ENCODE results near the gene LRTM1. TPM values are rescaled to one million over a fixed set of nuclear protein-coding genes. Genes with fewer than 3 reads are reported as not detected.
A peak's percentile ranks its signal among the peaks of the same experiment; 100 is the strongest.

LRTM1 gene
- total RNA-seq, 1 experiment from 2014 or later, result not detected

GRCh38 chr3:54873059-54874010 is 54.5 kb downstream of the LRTM1 start:
- Mint-ChIP-seq H3K4me3 (ENCODE audit: unreplicated experiment) (no peak overlapping the region), H3K4me1 (ENCODE audit: insufficient read depth, unreplicated experiment) (peaks cover 42% of the 10 kb centered on the region), H3K27me3 (ENCODE audit: insufficient read depth, unreplicated experiment) (no peaks in the 10 kb centered on the region), H3K27ac (ENCODE audit: low read depth, unreplicated experiment) (peak overlapping the region; percentile 58), H3K36me3 (ENCODE audit: insufficient read depth, unreplicated experiment) (no peaks in the 10 kb centered on the region), H3K9me3 (ENCODE audit: unreplicated experiment) (no peaks in the 10 kb centered on the region)
- POLR2A ChIA-PET, result interaction anchor here (0.7 to 1.6 kb wide), 3 partner anchors 8 to 87 kb away, joined by 3 to 5 read pairs (median 4); no protein-coding TSS in a partner anchor
- CTCF ChIA-PET, result interaction anchor here (0.6 to 1.9 kb wide), 4 partner anchors 18 to 307 kb away, joined by 3 to 8 read pairs (median 4); no protein-coding TSS in a partner anchor
- no TSS peak for BruUV-seq (replicated peaks)
- TF ChIP-seq CTCF (IDR thresholded peaks at IDR 0.05; ENCODE audit: unreplicated experiment), result no peak
- intact Hi-C loops (cut with micrococcal nuclease), result loop anchor here (5.0 kb wide), 4 partner anchors 124 to 1024 kb away; partner anchors contain the start of gene WNT5A
- no peak for DNase-seq (ENCODE audit: unreplicated experiment)

GRCh38 chr3:54871867-54872266 is 56.0 kb downstream of the LRTM1 start:
- no TSS peak for BruUV-seq (replicated peaks)
- POLR2A ChIA-PET, result interaction anchor here (0.9 kb wide), 1 partner anchor 10 kb away, joined by 5 read pairs; no protein-coding TSS in a partner anchor
- no peak for DNase-seq (ENCODE audit: unreplicated experiment)
- Mint-ChIP-seq H3K4me1 (ENCODE audit: insufficient read depth, unreplicated experiment) (peaks cover 42% of the 10 kb centered on the region), H3K9me3 (ENCODE audit: unreplicated experiment) (no peaks in the 10 kb centered on the region), H3K36me3 (ENCODE audit: insufficient read depth, unreplicated experiment) (no peaks in the 10 kb centered on the region), H3K27me3 (ENCODE audit: insufficient read depth, unreplicated experiment) (no peaks in the 10 kb centered on the region), H3K4me3 (ENCODE audit: unreplicated experiment) (no peak overlapping the region), H3K27ac (ENCODE audit: low read depth, unreplicated experiment) (peak overlapping the region; percentile 58)
- TF ChIP-seq CTCF (IDR thresholded peaks at IDR 0.05; ENCODE audit: unreplicated experiment), result no peak
- intact Hi-C loops (cut with micrococcal nuclease), result loop anchor here (2.0 to 5.0 kb wide), 5 partner anchors 125 to 1025 kb away; partner anchors contain the start of gene WNT5A
- CTCF ChIA-PET, result interaction anchor here (0.6 to 1.9 kb wide), 8 partner anchors 10 to 1379 kb away, joined by 3 to 8 read pairs (median 3); no protein-coding TSS in a partner anchor

GRCh38 chr3:54870423-54870822 is 57.4 kb downstream of the LRTM1 start:
- POLR2A ChIA-PET, result interaction anchor here (0.7 kb wide), 1 partner anchor 11 kb away, joined by 3 read pairs; no protein-coding TSS in a partner anchor
- intact Hi-C loops (cut with micrococcal nuclease), result loop anchor here (1.0 to 5.0 kb wide), 9 partner anchors 21 to 1027 kb away; partner anchors contain the start of gene WNT5A

More at GRCh38 chr3:54870423-54870822, 57.4 kb downstream of the LRTM1 start:
- CTCF ChIA-PET, result interaction anchor here (0.5 to 2.1 kb wide), 38 partner anchors 8 to 1382 kb away, joined by 3 to 18 read pairs (median 3); partner anchors contain the start of gene WNT5A
- Mint-ChIP-seq H3K9me3 (ENCODE audit: unreplicated experiment) (no peaks in the 10 kb centered on the region), H3K4me3 (ENCODE audit: unreplicated experiment) (no peak overlapping the region), H3K36me3 (ENCODE audit: insufficient read depth, unreplicated experiment) (no peaks in the 10 kb centered on the region), H3K27me3 (ENCODE audit: insufficient read depth, unreplicated experiment) (no peaks in the 10 kb centered on the region), H3K27ac (ENCODE audit: low read depth, unreplicated experiment) (no peak overlapping the region), H3K4me1 (ENCODE audit: insufficient read depth, unreplicated experiment) (peaks cover 41% of the 10 kb centered on the region)
- DNase-seq (ENCODE audit: unreplicated experiment), result peak; percentile 77
- peak; percentile 69 for TF ChIP-seq CTCF (IDR thresholded peaks at IDR 0.05; ENCODE audit: unreplicated experiment)
- no TSS peak for BruUV-seq (replicated peaks)

Measured in MCF 10A (cell line).